ENCODE data around the gene COL18A1. TPM values are rescaled to one million over a fixed set of nuclear protein-coding genes. Genes with fewer than 3 reads are reported as not detected.
A peak's percentile ranks its signal among the peaks of the same experiment; 100 is the strongest.

COL18A1 gene
- total RNA-seq, 4 donors from 2014 or later, result 16.4 to 42.2 (median 20.7) TPM

GRCh38 chr21:45405819-45406762, 1.1 kb downstream of the COL18A1 start:
- DNase-seq (no peak), ATAC-seq (peak; percentile 6 to 7)
- no peaks in the 10 kb centered on the region for H3K36me3 ChIP-seq
- H3K4me3 ChIP-seq, result peak overlapping the region; percentile 44 to 63 (median 50)
- intact Hi-C loops (cut with DNase I; ENCODE audit: low total_unique reads), result loop anchor here (2.0 kb wide), 1 partner anchor 41 kb away; no protein-coding TSS in a partner anchor
- peaks cover 25 to 34% (median 29%) of the 10 kb centered on the region in 3 donors for H3K27me3 ChIP-seq
- H3K9me3 ChIP-seq, result peaks cover 0 to 5% (median 0%) of the 10 kb centered on the region in 3 donors
- TF ChIP-seq POLR2A (IDR thresholded peaks at IDR 0.05) (peak in 1 of 2 donors; percentile 10), CTCF (IDR thresholded peaks at IDR 0.05 in 4 of 5, conservative IDR thresholded peaks at IDR 0.05 in 1 of 5) (no peak)
- in situ Hi-C loops (cut with MboI; ENCODE audit: low sequenced_read_pairs in 4 of 4), result no loop called here
- H3K4me1 ChIP-seq, result peaks cover 10 to 33% of the 10 kb centered on the region in 2 donors
- H3K27ac ChIP-seq, result peak overlapping the region; percentile 66 to 82 (median 72)

- Histone ChIP-seq H3K9me3 (no peaks in the 10 kb centered on the region), H3K27ac (peak overlapping the region; percentile 66 to 82 (median 72)), H3K4me1 (peaks cover 10 to 38% of the 10 kb centered on the region in 2 donors), H3K36me3 (no peaks in the 10 kb centered on the region), H3K27me3 (peaks cover 25 to 34% (median 29%) of the 10 kb centered on the region in 3 donors), H3K4me3 (peak overlapping the region in 2 of 4 donors; percentile 49 to 63)
- TF ChIP-seq POLR2A (IDR thresholded peaks at IDR 0.05), result no peak
- no peak for TF ChIP-seq CTCF (IDR thresholded peaks at IDR 0.05 in 4 of 5, conservative IDR thresholded peaks at IDR 0.05 in 1 of 5)
- DNase-seq (no peak), ATAC-seq (no peak)
- in situ Hi-C loops (cut with MboI; ENCODE audit: low sequenced_read_pairs in 4 of 4) (no loop called here), intact Hi-C loops (cut with DNase I; ENCODE audit: low total_unique reads) (no loop called here)
Observed at GRCh38 chr21:45406801-45407628, 2.0 kb downstream of the COL18A1 start.

- in situ Hi-C loops (cut with MboI; ENCODE audit: low sequenced_read_pairs in 4 of 4) (no loop called here), intact Hi-C loops (cut with DNase I; ENCODE audit: low total_unique reads) (no loop called here)
- Histone ChIP-seq H3K4me1 (peaks cover 10 to 38% of the 10 kb centered on the region in 2 donors), H3K9me3 (no peaks in the 10 kb centered on the region), H3K4me3 (no peak overlapping the region), H3K36me3 (no peaks in the 10 kb centered on the region), H3K27me3 (peaks cover 25 to 34% (median 29%) of the 10 kb centered on the region in 3 donors), H3K27ac (peak overlapping the region in 1 of 4 donors; percentile 82)
- ATAC-seq (no peak), DNase-seq (no peak)
- TF ChIP-seq CTCF (IDR thresholded peaks at IDR 0.05 in 4 of 5, conservative IDR thresholded peaks at IDR 0.05 in 1 of 5), result no peak
- no peak for TF ChIP-seq POLR2A (IDR thresholded peaks at IDR 0.05)
Observed at GRCh38 chr21:45407629-45408247, 2.8 kb downstream of the COL18A1 start.

- no peak for DNase-seq
- Histone ChIP-seq H3K36me3 (no peaks in the 10 kb centered on the region), H3K27ac (no peak overlapping the region), H3K4me3 (no peak overlapping the region), H3K9me3 (no peaks in the 10 kb centered on the region), H3K4me1 (peaks cover 10 to 38% of the 10 kb centered on the region in 2 donors), H3K27me3 (peaks cover 25 to 29% (median 28%) of the 10 kb centered on the region in 3 donors)
- in situ Hi-C loops (cut with MboI; ENCODE audit: low sequenced_read_pairs in 4 of 4), result no loop called here
- no peak for ATAC-seq
- no peak for TF ChIP-seq CTCF (IDR thresholded peaks at IDR 0.05 in 4 of 5, conservative IDR thresholded peaks at IDR 0.05 in 1 of 5)
- no peak for TF ChIP-seq POLR2A (IDR thresholded peaks at IDR 0.05)
- intact Hi-C loops (cut with DNase I; ENCODE audit: low total_unique reads), result no loop called here
Observed at GRCh38 chr21:45408271-45408791, 3.4 kb downstream of the COL18A1 start.
